ENCODE measurements around the gene PPM1F.

DNA sequence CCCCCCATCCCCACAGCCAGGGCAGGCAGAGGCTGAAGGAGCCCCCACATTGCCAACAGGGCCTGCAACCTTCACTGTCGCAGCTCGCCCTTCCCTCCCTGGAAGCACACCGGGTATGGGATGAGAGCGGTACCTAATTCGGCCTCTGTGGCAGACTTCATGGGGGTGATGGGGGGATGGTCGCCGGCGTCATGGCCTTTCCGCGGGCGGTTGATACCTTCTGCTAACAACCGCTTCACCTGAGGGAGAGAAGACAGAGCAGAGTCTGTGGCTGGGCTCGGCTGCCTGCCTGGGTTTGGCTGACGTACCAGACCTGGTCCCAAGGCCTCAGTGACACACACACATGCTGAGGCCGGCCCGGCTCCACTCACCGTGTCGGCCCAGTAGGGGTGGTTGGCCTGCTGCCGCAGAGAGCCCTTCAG, 11.2 kb upstream of the PPM1F start:
- TF ChIP-seq POLR2A (IDR thresholded peaks at IDR 0.05) = no peak
- TF ChIP-seq, protein P1, sequence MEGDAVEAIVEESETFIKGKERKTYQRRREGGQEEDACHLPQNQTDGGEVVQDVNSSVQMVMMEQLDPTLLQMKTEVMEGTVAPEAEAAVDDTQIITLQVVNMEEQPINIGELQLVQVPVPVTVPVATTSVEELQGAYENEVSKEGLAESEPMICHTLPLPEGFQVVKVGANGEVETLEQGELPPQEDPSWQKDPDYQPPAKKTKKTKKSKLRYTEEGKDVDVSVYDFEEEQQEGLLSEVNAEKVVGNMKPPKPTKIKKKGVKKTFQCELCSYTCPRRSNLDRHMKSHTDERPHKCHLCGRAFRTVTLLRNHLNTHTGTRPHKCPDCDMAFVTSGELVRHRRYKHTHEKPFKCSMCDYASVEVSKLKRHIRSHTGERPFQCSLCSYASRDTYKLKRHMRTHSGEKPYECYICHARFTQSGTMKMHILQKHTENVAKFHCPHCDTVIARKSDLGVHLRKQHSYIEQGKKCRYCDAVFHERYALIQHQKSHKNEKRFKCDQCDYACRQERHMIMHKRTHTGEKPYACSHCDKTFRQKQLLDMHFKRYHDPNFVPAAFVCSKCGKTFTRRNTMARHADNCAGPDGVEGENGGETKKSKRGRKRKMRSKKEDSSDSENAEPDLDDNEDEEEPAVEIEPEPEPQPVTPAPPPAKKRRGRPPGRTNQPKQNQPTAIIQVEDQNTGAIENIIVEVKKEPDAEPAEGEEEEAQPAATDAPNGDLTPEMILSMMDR (IDR thresholded peaks at IDR 0.05) = no peak
- TF ChIP-seq POLR2AphosphoS5 (IDR thresholded peaks at IDR 0.05; ENCODE audit: insufficient read depth in 1 of 2, low read depth in 1 of 2) = no peak
